ENCODE data around the gene ZMYM4.

The ZMYM4 gene

GRCh38 chr1:35278886-35279554 lies 10.5 kb downstream of the ZMYM4 start:
- no peak for DNase-seq (ENCODE audit: low read depth)

GRCh38 chr1:35279555-35279904 lies 11.0 kb downstream of the ZMYM4 start:
- no peak for DNase-seq (ENCODE audit: low read depth)

GRCh38 chr1:35280006-35280405 lies 11.5 kb downstream of the ZMYM4 start:
- no peak for DNase-seq (ENCODE audit: low read depth)

- no peak for DNase-seq (ENCODE audit: low read depth)
Observed at GRCh38 chr1:35281565-35281964, 13.1 kb downstream of the ZMYM4 start.

- DNase-seq (ENCODE audit: low read depth): no peak
Observed at GRCh38 chr1:35282172-35282571, 13.7 kb downstream of the ZMYM4 start.

GRCh38 chr1:35284852-35285251 lies 16.3 kb downstream of the ZMYM4 start:
- DNase-seq (ENCODE audit: low read depth): no peak

- DNase-seq (ENCODE audit: low read depth): no peak
Observed at GRCh38 chr1:35285771-35286606, 17.5 kb downstream of the ZMYM4 start.

- DNase-seq (ENCODE audit: low read depth): no peak
Observed at GRCh38 chr1:35287807-35288640, 19.5 kb downstream of the ZMYM4 start.

- no peak for DNase-seq (ENCODE audit: low read depth)
Observed at GRCh38 chr1:35288761-35289160, 20.3 kb downstream of the ZMYM4 start.

- DNase-seq (ENCODE audit: low read depth): no peak
Observed at GRCh38 chr1:35290452-35290851, 21.9 kb downstream of the ZMYM4 start.

- no peak for DNase-seq (ENCODE audit: low read depth)
Observed at GRCh38 chr1:35294809-35295208, 26.3 kb downstream of the ZMYM4 start.

GRCh38 chr1:35297886-35298285 lies 29.4 kb downstream of the ZMYM4 start:
- no peak for DNase-seq (ENCODE audit: low read depth)

GRCh38 chr1:35298464-35298863 lies 30.0 kb downstream of the ZMYM4 start:
- peak; percentile 9 for DNase-seq (ENCODE audit: low read depth)

GRCh38 chr1:35300376-35300775 lies 31.9 kb downstream of the ZMYM4 start:
- no peak for DNase-seq (ENCODE audit: low read depth)

- no peak for DNase-seq (ENCODE audit: low read depth)
Observed at GRCh38 chr1:35301674-35302392, 33.3 kb downstream of the ZMYM4 start.

GRCh38 chr1:35305383-35305782 lies 36.9 kb downstream of the ZMYM4 start:
- no peak for DNase-seq (ENCODE audit: low read depth)

GRCh38 chr1:35315649-35316048 lies 47.1 kb downstream of the ZMYM4 start:
- no peak for DNase-seq (ENCODE audit: low read depth)

- DNase-seq (ENCODE audit: low read depth): no peak
Observed at GRCh38 chr1:35316264-35316663, 47.8 kb downstream of the ZMYM4 start.

GRCh38 chr1:35319988-35320713 lies 51.6 kb downstream of the ZMYM4 start:
- DNase-seq (ENCODE audit: low read depth): no peak

- no peak for DNase-seq (ENCODE audit: low read depth)
Observed at GRCh38 chr1:35320937-35321336, 52.4 kb downstream of the ZMYM4 start.

GRCh38 chr1:35324486-35324885 lies 56.0 kb downstream of the ZMYM4 start:
- DNase-seq (ENCODE audit: low read depth): no peak

Data from stimulated activated CD4-positive, alpha-beta T cell treated with anti-CD3 and anti-CD28 coated beads, Interleukin-2, amount 100 ng/mL, for 4 hours (primary cell).